IMR-90 (cell line): Measurements from ENCODE around the gene TCF7L1. TPM values are rescaled to one million over a fixed set of nuclear protein-coding genes. Genes with fewer than 3 reads are reported as not detected.

Source experiments
- ATAC-seq: fragments of 200-7000 bp; cut with Tn5 transposase; 2 replicates; pipeline ENCODE4 v1.9.1; 2020; ENCODE audit warnings: low read depth, mild to moderate bottlenecking, moderate library complexity
- BruUV-seq: library from RNA; stranded (reverse); fragments of 400-500 nt; replicated peaks from 2 replicates; lab custom pipeline; 2021; lab: Mats Ljungman, UMichigan
- CTCF ChIA-PET: fragments of 300-600 bp; formaldehyde crosslinking; extraction: SDS; loops from one replicate; lab custom pipeline; 2021; ENCODE audit warnings: antibody characterized with exemption; lab: Yijun Ruan, JAX
- POLR2A ChIA-PET: fragments of 300-600 bp; sonication (Branson Sonifier 250); formaldehyde crosslinking; loops from one replicate; lab custom pipeline; 2022; ENCODE audit warnings: antibody characterized with exemption; ENCODE audit not compliant: unreplicated experiment; lab: Charles Lee
- DNase-seq: peaks from one replicate; pipeline ENCODE4 v3.0.0; 2013
- H2AFZ ChIP-seq: replicated peaks from 2 replicates; pipeline ENCODE3; 2013; ENCODE audit warnings: low read length, mild to moderate bottlenecking; ENCODE audit not compliant: poor library complexity
- H2AK5ac ChIP-seq: 2 replicates; pipeline ENCODE4 v1.6.1; 2013; ENCODE audit warnings: low read depth, low read length, inconsistent platforms
- H2AK9ac ChIP-seq: replicated peaks from 2 replicates; pipeline ENCODE3; 2013; ENCODE audit warnings: mild to moderate bottlenecking, low read depth, low read length, moderate library complexity; ENCODE audit not compliant: poor library complexity
- H2BK120ac ChIP-seq: 2 replicates; pipeline ENCODE4 v1.6.1; 2013; ENCODE audit warnings: low read depth, low read length, inconsistent platforms
- H2BK15ac ChIP-seq: 3 replicates; pipeline ENCODE4 v1.6.1; 2013; ENCODE audit warnings: low read depth, low read length, inconsistent platforms
- H2BK20ac ChIP-seq: 2 replicates; pipeline ENCODE4 v1.6.1; 2013; ENCODE audit warnings: low read depth, mild to moderate bottlenecking, inconsistent platforms, low read length, moderate library complexity
- H2BK5ac ChIP-seq: 2 replicates; pipeline ENCODE4 v1.6.1; 2013; ENCODE audit warnings: mild to moderate bottlenecking, low read depth, low read length, inconsistent platforms; ENCODE audit not compliant: poor library complexity, severe bottlenecking
- H3K14ac ChIP-seq: replicated peaks from 2 replicates; pipeline ENCODE4 v1.6.1; 2013; ENCODE audit warnings: low read depth, low read length, inconsistent platforms
- H3K18ac ChIP-seq: 2 replicates; pipeline ENCODE4 v1.6.1; 2013; ENCODE audit warnings: low read depth, low read length, control low read depth
- H3K23ac ChIP-seq: 2 replicates; pipeline ENCODE4 v1.6.1; 2013; ENCODE audit warnings: low read depth, low read length, inconsistent platforms
- H3K27ac ChIP-seq: 2 replicates; pipeline ENCODE4 v1.5.1; 2013; ENCODE audit warnings: mild to moderate bottlenecking, control low read depth, low read length; ENCODE audit not compliant: insufficient read depth
- H3K27me3 ChIP-seq: 2 replicates; pipeline ENCODE4 v1.6.1; 2013; ENCODE audit warnings: low read length; ENCODE audit not compliant: control insufficient read depth, insufficient read depth
- H3K36me3 ChIP-seq: 2 replicates; pipeline ENCODE4 v1.6.1; 2013; ENCODE audit warnings: low read length, mixed read lengths; ENCODE audit not compliant: control insufficient read depth, insufficient read depth
- H3K4ac ChIP-seq: 2 replicates; pipeline ENCODE4 v1.6.1; 2013; ENCODE audit warnings: low read depth, low read length, inconsistent platforms
- H3K4me1 ChIP-seq: 2 replicates; pipeline ENCODE4 v1.6.1; 2013; ENCODE audit warnings: low read length, mixed read lengths; ENCODE audit not compliant: control insufficient read depth, insufficient read depth
- H3K4me2 ChIP-seq: 2 replicates; pipeline ENCODE4 v1.6.1; 2013; ENCODE audit warnings: low read depth, mild to moderate bottlenecking, control low read depth, low read length, moderate library complexity
- H3K4me3 ChIP-seq: 2 replicates; pipeline ENCODE4 v1.5.1; 2013; ENCODE audit warnings: low read depth, mild to moderate bottlenecking, control low read depth, low read length, moderate library complexity; ENCODE audit not compliant: insufficient read depth
- H3K56ac ChIP-seq: 2 replicates; pipeline ENCODE4 v1.6.1; 2013; ENCODE audit warnings: low read length, inconsistent platforms; ENCODE audit not compliant: insufficient read depth; ENCODE audit errors: extremely low read depth
- H3K79me1 ChIP-seq, 2 experiments: 2 replicates each; pipeline ENCODE4 v1.6.1; 2013; ENCODE audit warnings: low read length in 2 of 2, inconsistent platforms in 1 of 2, low read depth in 1 of 2
- H3K9ac ChIP-seq: 2 replicates; pipeline ENCODE4 v1.6.1; 2013; ENCODE audit warnings: low read depth, low read length, control low read depth
- H3K9me1 ChIP-seq: 2 replicates; pipeline ENCODE4 v1.6.1; 2013; ENCODE audit warnings: low read length, inconsistent platforms; ENCODE audit not compliant: insufficient read depth
- H3K9me3 ChIP-seq: 2 replicates; pipeline ENCODE4 v1.6.1; 2013; ENCODE audit warnings: low read length; ENCODE audit not compliant: control insufficient read depth, insufficient read depth
- H4K20me1 ChIP-seq: 2 replicates; pipeline ENCODE4 v1.6.1; 2013; ENCODE audit warnings: low read length, inconsistent platforms; ENCODE audit not compliant: insufficient read depth
- H4K5ac ChIP-seq: 2 replicates; pipeline ENCODE4 v1.6.1; 2013; ENCODE audit warnings: mild to moderate bottlenecking, low read depth, low read length, control low read depth
- H4K8ac ChIP-seq, 2 experiments: 2 replicates each; pipeline ENCODE4 v1.6.1; 2013; ENCODE audit warnings: low read depth in 2 of 2, low read length in 2 of 2, control low read depth in 1 of 2, inconsistent platforms in 1 of 2
- H4K91ac ChIP-seq: 2 replicates; pipeline ENCODE4 v1.6.1; 2013; ENCODE audit warnings: low read depth, low read length, inconsistent platforms; ENCODE audit not compliant: insufficient read depth
- MAFK ChIP-seq: IDR thresholded peaks from 2 replicates; pipeline ENCODE4 v1.6.1; 2012; ENCODE audit warnings: low read depth, low read length, improper control_type of control experiment
- RCOR1 ChIP-seq: IDR thresholded peaks from 2 replicates; pipeline ENCODE4 v1.6.1; 2012; ENCODE audit warnings: mild to moderate bottlenecking, low read length, improper control_type of control experiment; ENCODE audit not compliant: insufficient replicate concordance
- RFX5 ChIP-seq: IDR thresholded peaks from 2 replicates; pipeline ENCODE4 v1.8.0; 2012; ENCODE audit warnings: low read depth, mild to moderate bottlenecking, low read length, moderate library complexity
- WGBS, 2 experiments: methylation state at CpG; one replicate each; pipeline versions ENCODE4 v1.1.5 to v1.1.7; 2013; ENCODE audit warnings: missing lambda C conversion rate in 2 of 2; ENCODE audit not compliant: insufficient read length in 1 of 2; ENCODE audit errors: extremely low coverage in 2 of 2; 5-methylcytosine and 5-hydroxymethylcytosine counted together
- dilution Hi-C: fragments of 300-500 bp; cut with HindIII; formaldehyde crosslinking; loops from one replicate; pipeline ENCODE4 v1.14.3; 2018; ENCODE audit warnings: low sequenced_read_pairs; ENCODE audit not compliant: unreplicated experiment
- in situ Hi-C: fragments of 300-500 bp; cut with MboI; formaldehyde crosslinking; loops from 3 replicates; pipeline ENCODE4 v1.14.3; 2019; ENCODE audit warnings: low sequenced_read_pairs, inconsistent platforms, mixed read lengths
- intact Hi-C: fragments of 100-400 bp; cut with micrococcal nuclease; formaldehyde crosslinking; loops from 2 replicates; pipeline ENCODE4 v1.10.0; 2022
- polyA plus RNA-seq, 3 experiments: library from polyadenylated mRNA; depleted of rRNA; stranded (reverse); fragments of >200 nt; gene quantifications; 2 replicates each; pipeline ENCODE4 v1.2.3, GENCODE V29; 2012; ENCODE audit warnings: low replicate concordance in 1 of 3
- total RNA-seq: library from RNA; depleted of rRNA; stranded (reverse); fragments of >200 nt; gene quantifications from 2 replicates; pipeline ENCODE4 v1.2.3, GENCODE V29; 2012

Gene TCF7L1
- total and polyA plus RNA-seq, 2 of the 4 experiments (the other 2 are of a cell fraction) = 0.72 to 11.1 TPM

DNA sequence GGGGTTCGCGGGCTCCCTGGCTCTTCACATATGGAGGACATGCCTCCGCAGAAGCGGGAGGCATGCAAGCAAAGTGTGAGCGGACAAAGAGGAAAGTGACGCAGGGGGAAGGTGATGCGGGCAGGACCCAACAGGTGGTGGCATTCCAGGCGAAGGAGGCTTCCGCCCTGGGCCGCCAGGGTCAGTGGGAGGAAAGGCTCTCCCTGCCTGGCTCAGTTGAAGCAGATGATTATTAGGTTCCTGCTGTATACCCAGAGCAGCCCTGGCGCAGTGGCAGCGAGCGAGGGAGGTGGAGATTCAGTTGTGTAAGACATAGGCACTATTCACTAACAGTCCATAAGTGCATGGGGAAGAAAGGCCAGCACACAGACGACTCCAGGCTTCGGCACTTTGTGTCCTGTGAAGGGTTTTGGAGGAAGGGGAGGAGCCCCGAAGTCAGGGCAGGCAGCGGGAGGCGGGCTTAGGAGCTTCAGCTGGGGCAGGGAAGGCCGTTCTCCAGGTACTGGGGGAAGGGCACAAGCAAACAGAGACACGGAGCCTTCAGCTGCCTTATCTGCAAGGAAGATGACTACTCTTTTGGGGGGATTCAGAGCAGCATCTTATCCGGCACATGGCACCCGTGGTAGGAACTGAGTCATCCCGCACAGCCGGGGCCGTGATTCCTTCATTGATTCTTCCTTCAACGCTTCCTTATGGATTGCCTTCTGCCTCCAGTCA is 104.8 kb downstream of the TCF7L1 start:
- Histone ChIP-seq H3K4me2 (no peak overlapping the region), H3K27me3 (no peaks in the 10 kb centered on the region), H2BK15ac (no peak overlapping the region), H3K4me1 (no peaks in the 10 kb centered on the region; the same call in 1 of the 2 replicates), H3K14ac (no peak overlapping the region), H3K79me1 (peaks cover 17 to 53% of the 10 kb centered on the region in 2 experiments), H2BK5ac (no peak overlapping the region), H3K27ac (no peak overlapping the region), H2BK120ac (no peak overlapping the region), H3K36me3 (peaks cover 1% of the 10 kb centered on the region; the same call in 1 of the 2 replicates), H3K56ac (no peak overlapping the region), H3K4ac (no peak overlapping the region), H2AFZ (no peak overlapping the region), H3K4me3 (no peak overlapping the region), H2AK5ac (no peak overlapping the region), H3K9me1 (peaks cover 13% of the 10 kb centered on the region; the same call in 1 of the 2 replicates), H2BK20ac (no peak overlapping the region), H4K91ac (no peak overlapping the region), H3K23ac (no peak overlapping the region), H3K18ac (no peak overlapping the region), H2AK9ac (no peak overlapping the region), H3K9ac (no peak overlapping the region), H4K8ac (no peak overlapping the region), H4K20me1 (peaks cover 8% of the 10 kb centered on the region; the same call in 1 of the 2 replicates), H4K5ac (no peak overlapping the region), H3K9me3 (no peaks in the 10 kb centered on the region)
- intact Hi-C loops (no loop called here), dilution Hi-C loops (no loop called here), in situ Hi-C loops (no loop called here)
- TF ChIP-seq MAFK (no peak), RCOR1 (no peak), RFX5 (no peak)
- POLR2A ChIA-PET = no interaction called here
- DNase-seq (no peak), ATAC-seq (no peak)
- WGBS, 2 experiments = 85% methylated on average over 17 of the region's 26 CpGs; no CpG with 5 or more reads in 1 of the 2 experiments
- no TSS peak for BruUV-seq
- CTCF ChIA-PET = no interaction called here
